HCT116 (cell line): ENCODE measurements around the gene ATOX1.

Experiments used
- EZH2phosphoT487 ChIP-seq: fragments of 200-600 bp; IDR thresholded peaks from 2 replicates; pipeline ENCODE4 v1.6.1; 2018; ENCODE audit warnings: antibody characterized with exemption, borderline replicate concordance
- POLR2AphosphoS5 ChIP-seq: IDR thresholded peaks from 2 replicates; pipeline ENCODE4 v1.6.1; 2011; ENCODE audit warnings: mild to moderate bottlenecking, low read depth, low read length, moderate library complexity
- TCF7L2 ChIP-seq: IDR thresholded peaks from 2 replicates; pipeline ENCODE4 v1.7.0; 2011; ENCODE audit warnings: borderline replicate concordance, inconsistent platforms; ENCODE audit not compliant: insufficient read depth, insufficient read length; ENCODE audit errors: extremely low read depth
- TF ChIP-seq, protein P1 (sequence below): IDR thresholded peaks from 2 replicates; pipeline ENCODE4 v1.6.1; 2012
- TF ChIP-seq, protein P2 (sequence below), 3 experiments: fragments of 200-600 bp in 1 of 3; sonication (generic) in 1 of 3; IDR thresholded peaks in 2 of 3; conservative IDR thresholded peaks in 1 of 3; 2 replicates each; pipeline ENCODE4 v1.5.1; 2012 to 2017; ENCODE audit warnings: low read depth in 2 of 3, low read length in 2 of 3, antibody characterized with exemption in 1 of 3, borderline replicate concordance in 1 of 3, control low read depth in 1 of 3, mild to moderate bottlenecking in 1 of 3, mixed read lengths in 1 of 3, mixed run types in 1 of 3, moderate library complexity in 1 of 3; ENCODE audit not compliant: insufficient read depth in 1 of 3

DNA sequence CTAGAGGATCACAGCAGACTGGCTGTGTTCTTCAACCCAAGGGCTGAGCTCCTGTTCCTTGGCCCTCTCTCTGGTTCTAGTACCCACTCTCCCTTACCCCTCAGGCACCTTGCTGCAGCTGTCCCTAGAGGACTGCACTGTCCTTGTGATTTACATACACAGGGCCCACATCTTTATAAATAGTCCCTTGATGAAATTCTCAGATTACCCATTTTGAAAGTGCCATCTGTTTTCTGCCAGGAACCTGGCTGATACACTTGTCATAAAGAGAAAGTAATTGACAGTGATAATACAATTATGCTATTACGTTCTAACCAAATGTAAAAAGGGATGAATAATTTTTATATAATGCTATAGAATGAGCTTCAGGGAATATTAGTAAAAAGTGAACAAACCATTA, 55.2 kb downstream of the ATOX1 start:
- TF ChIP-seq, protein P1, sequence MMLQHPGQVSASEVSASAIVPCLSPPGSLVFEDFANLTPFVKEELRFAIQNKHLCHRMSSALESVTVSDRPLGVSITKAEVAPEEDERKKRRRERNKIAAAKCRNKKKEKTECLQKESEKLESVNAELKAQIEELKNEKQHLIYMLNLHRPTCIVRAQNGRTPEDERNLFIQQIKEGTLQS = no peak
- TF ChIP-seq TCF7L2 (no peak), EZH2phosphoT487 (no peak), POLR2AphosphoS5 (no peak)
- TF ChIP-seq, protein P2, sequence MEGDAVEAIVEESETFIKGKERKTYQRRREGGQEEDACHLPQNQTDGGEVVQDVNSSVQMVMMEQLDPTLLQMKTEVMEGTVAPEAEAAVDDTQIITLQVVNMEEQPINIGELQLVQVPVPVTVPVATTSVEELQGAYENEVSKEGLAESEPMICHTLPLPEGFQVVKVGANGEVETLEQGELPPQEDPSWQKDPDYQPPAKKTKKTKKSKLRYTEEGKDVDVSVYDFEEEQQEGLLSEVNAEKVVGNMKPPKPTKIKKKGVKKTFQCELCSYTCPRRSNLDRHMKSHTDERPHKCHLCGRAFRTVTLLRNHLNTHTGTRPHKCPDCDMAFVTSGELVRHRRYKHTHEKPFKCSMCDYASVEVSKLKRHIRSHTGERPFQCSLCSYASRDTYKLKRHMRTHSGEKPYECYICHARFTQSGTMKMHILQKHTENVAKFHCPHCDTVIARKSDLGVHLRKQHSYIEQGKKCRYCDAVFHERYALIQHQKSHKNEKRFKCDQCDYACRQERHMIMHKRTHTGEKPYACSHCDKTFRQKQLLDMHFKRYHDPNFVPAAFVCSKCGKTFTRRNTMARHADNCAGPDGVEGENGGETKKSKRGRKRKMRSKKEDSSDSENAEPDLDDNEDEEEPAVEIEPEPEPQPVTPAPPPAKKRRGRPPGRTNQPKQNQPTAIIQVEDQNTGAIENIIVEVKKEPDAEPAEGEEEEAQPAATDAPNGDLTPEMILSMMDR (IDR thresholded peaks at IDR 0.05 in 2 of 3, conservative IDR thresholded peaks at IDR 0.05 in 1 of 3; ENCODE audit: borderline replicate concordance in 1 of 3, insufficient read depth in 1 of 3, low read depth in 2 of 3, low read length in 2 of 3) = no peak
